ENCODE measurements around the gene DNMT3A. TPM values are rescaled to one million over a fixed set of nuclear protein-coding genes. Genes with fewer than 3 reads are reported as not detected.

DNMT3A gene
- total RNA-seq, 1 experiment from 2014 or later, result 35.7 TPM

GRCh38 chr2:25194576-25195122 lies 147.1 kb downstream of the DNMT3A start:
- no peaks in the 10 kb centered on the region for H3K36me3 Mint-ChIP-seq (ENCODE audit: insufficient read depth, unreplicated experiment)

GRCh38 chr2:25190536-25190935 lies 151.2 kb downstream of the DNMT3A start:
- no TSS peak for BruUV-seq (replicated peaks)
- TF ChIP-seq CTCF (IDR thresholded peaks at IDR 0.05; ENCODE audit: unreplicated experiment), result no peak
- Mint-ChIP-seq H3K9me3 (ENCODE audit: low read depth, unreplicated experiment) (no peaks in the 10 kb centered on the region), H3K27me3 (ENCODE audit: unreplicated experiment) (no peaks in the 10 kb centered on the region), H3K27ac (ENCODE audit: unreplicated experiment) (no peak overlapping the region), H3K4me1 (ENCODE audit: low read depth, unreplicated experiment) (no peaks in the 10 kb centered on the region), H3K4me3 (ENCODE audit: low read depth, unreplicated experiment) (no peak overlapping the region), H3K36me3 (ENCODE audit: insufficient read depth, unreplicated experiment) (no peaks in the 10 kb centered on the region)
- CTCF ChIA-PET, result no interaction called here
- intact Hi-C loops (cut with micrococcal nuclease; ENCODE audit: unreplicated experiment), result no loop called here
- no peak for DNase-seq

More at GRCh38 chr2:25194576-25195122, 147.1 kb downstream of the DNMT3A start:
- intact Hi-C loops (cut with micrococcal nuclease; ENCODE audit: unreplicated experiment), result no loop called here
- no peak for TF ChIP-seq CTCF (IDR thresholded peaks at IDR 0.05; ENCODE audit: unreplicated experiment)
- BruUV-seq (replicated peaks), result no TSS peak
- CTCF ChIA-PET, result interaction anchor here (2.4 kb wide), 1 partner anchor 29 kb away, joined by 8 read pairs; no protein-coding TSS in a partner anchor
- Mint-ChIP-seq H3K27me3 (ENCODE audit: unreplicated experiment) (no peaks in the 10 kb centered on the region), H3K4me3 (ENCODE audit: low read depth, unreplicated experiment) (no peak overlapping the region), H3K9me3 (ENCODE audit: low read depth, unreplicated experiment) (no peaks in the 10 kb centered on the region), H3K27ac (ENCODE audit: unreplicated experiment) (no peak overlapping the region), H3K4me1 (ENCODE audit: low read depth, unreplicated experiment) (peaks cover 23% of the 10 kb centered on the region)
- DNase-seq, result no peak

- no peak overlapping the region for H3K4me3 Mint-ChIP-seq (ENCODE audit: low read depth, unreplicated experiment)
- DNase-seq, result no peak
- H3K9me3 Mint-ChIP-seq (ENCODE audit: low read depth, unreplicated experiment), result no peaks in the 10 kb centered on the region
- no peaks in the 10 kb centered on the region for H3K27me3 Mint-ChIP-seq (ENCODE audit: unreplicated experiment)
- intact Hi-C loops (cut with micrococcal nuclease; ENCODE audit: unreplicated experiment), result no loop called here
- BruUV-seq (replicated peaks), result no TSS peak
- no peak overlapping the region for H3K27ac Mint-ChIP-seq (ENCODE audit: unreplicated experiment)
- CTCF ChIA-PET, result no interaction called here
- peaks cover 11% of the 10 kb centered on the region for H3K4me1 Mint-ChIP-seq (ENCODE audit: low read depth, unreplicated experiment)
- H3K36me3 Mint-ChIP-seq (ENCODE audit: insufficient read depth, unreplicated experiment), result no peaks in the 10 kb centered on the region
- TF ChIP-seq CTCF (IDR thresholded peaks at IDR 0.05; ENCODE audit: unreplicated experiment), result no peak
Measured at GRCh38 chr2:25188405-25188804, 153.3 kb downstream of the DNMT3A start.

- H3K27me3 Mint-ChIP-seq (ENCODE audit: unreplicated experiment), result no peaks in the 10 kb centered on the region
- DNase-seq, result no peak
- no TSS peak for BruUV-seq (replicated peaks)
- H3K4me3 Mint-ChIP-seq (ENCODE audit: low read depth, unreplicated experiment), result no peak overlapping the region
- H3K27ac Mint-ChIP-seq (ENCODE audit: unreplicated experiment), result no peak overlapping the region
- intact Hi-C loops (cut with micrococcal nuclease; ENCODE audit: unreplicated experiment), result no loop called here
- no peaks in the 10 kb centered on the region for H3K36me3 Mint-ChIP-seq (ENCODE audit: insufficient read depth, unreplicated experiment)
- H3K9me3 Mint-ChIP-seq (ENCODE audit: low read depth, unreplicated experiment), result no peaks in the 10 kb centered on the region
- CTCF ChIA-PET, result no interaction called here
- H3K4me1 Mint-ChIP-seq (ENCODE audit: low read depth, unreplicated experiment), result peaks cover 11% of the 10 kb centered on the region
- no peak for TF ChIP-seq CTCF (IDR thresholded peaks at IDR 0.05; ENCODE audit: unreplicated experiment)
Measured at GRCh38 chr2:25187729-25188350, 153.9 kb downstream of the DNMT3A start.

All from Calu3 (cell line).